GM12878 (cell line): ENCODE results near the gene TUB. TPM values are rescaled to one million over a fixed set of nuclear protein-coding genes. Genes with fewer than 3 reads are reported as not detected.

ENCODE experiments used
- CHD2 ChIP-seq: IDR thresholded peaks from 2 replicates; pipeline ENCODE4 v1.6.1; 2011; ENCODE audit warnings: low read depth, low read length, improper control_type of control experiment, borderline replicate concordance
- IKZF2 ChIP-seq, 2 experiments: fragments of 450-650 bp; IDR thresholded peaks; 2 replicates each; pipeline ENCODE4 v1.6.1; 2017; ENCODE audit warnings: mild to moderate bottlenecking in 2 of 2, moderate library complexity in 2 of 2
- LARP7 ChIP-seq: fragments of 450-650 bp; IDR thresholded peaks from 2 replicates; pipeline ENCODE4 v1.6.1; 2017; ENCODE audit warnings: mild to moderate bottlenecking
- polyA plus RNA-seq, 11 experiments: library from polyadenylated mRNA; depleted of rRNA in 4 of 11; unstranded in 6 of 11; stranded (reverse) in 5 of 11; fragments of >200 nt; fragmentation: Nextera tagmentation in 4 of 11; fragmentation: Illumina TruSeq in 1 of 11; extraction: Ambion mirVana in 4 of 11; extraction: Trizol in 1 of 11; gene quantifications; 1 replicate in 1 of 11; 2 replicates in 10 of 11; pipeline versions ENCODE4 v1.2.1 to v1.2.3, GENCODE V29; 2011 to 2016; ENCODE audit warnings: inconsistent platforms in 2 of 11, missing spikeins in 2 of 11, low read depth in 1 of 11
- total RNA-seq, 4 experiments: library from RNA; depleted of rRNA in 3 of 4; stranded (reverse); fragments of >200 nt in 3 of 4; fragmentation: Illumina TruSeq in 1 of 4; extraction: Trizol in 1 of 4; gene quantifications; 2 replicates each; pipeline versions ENCODE4 v1.2.1 to v1.2.3, GENCODE V29; 2013 to 2021
- TF ChIP-seq, protein P1 (sequence below): fragments of 450-650 bp; IDR thresholded peaks from 2 replicates; pipeline ENCODE4 v1.6.1; 2017; ENCODE audit warnings: mild to moderate bottlenecking, low read depth, inconsistent platforms; ENCODE audit not compliant: poor library complexity, severe bottlenecking
- TF ChIP-seq, protein P2 (sequence below): fragments of 450-650 bp; formaldehyde crosslinking; IDR thresholded peaks from 2 replicates; pipeline ENCODE4 v1.4.0; 2020; ENCODE audit warnings: mild to moderate bottlenecking, moderate library complexity

Gene TUB
- total and polyA plus RNA-seq, 10 of the 15 experiments (the other 5 are each of a cell fraction or from before 2014, with no cell fraction given) = 0.01 to 0.06 (median 0.03) TPM; not detected in 6

DNA sequence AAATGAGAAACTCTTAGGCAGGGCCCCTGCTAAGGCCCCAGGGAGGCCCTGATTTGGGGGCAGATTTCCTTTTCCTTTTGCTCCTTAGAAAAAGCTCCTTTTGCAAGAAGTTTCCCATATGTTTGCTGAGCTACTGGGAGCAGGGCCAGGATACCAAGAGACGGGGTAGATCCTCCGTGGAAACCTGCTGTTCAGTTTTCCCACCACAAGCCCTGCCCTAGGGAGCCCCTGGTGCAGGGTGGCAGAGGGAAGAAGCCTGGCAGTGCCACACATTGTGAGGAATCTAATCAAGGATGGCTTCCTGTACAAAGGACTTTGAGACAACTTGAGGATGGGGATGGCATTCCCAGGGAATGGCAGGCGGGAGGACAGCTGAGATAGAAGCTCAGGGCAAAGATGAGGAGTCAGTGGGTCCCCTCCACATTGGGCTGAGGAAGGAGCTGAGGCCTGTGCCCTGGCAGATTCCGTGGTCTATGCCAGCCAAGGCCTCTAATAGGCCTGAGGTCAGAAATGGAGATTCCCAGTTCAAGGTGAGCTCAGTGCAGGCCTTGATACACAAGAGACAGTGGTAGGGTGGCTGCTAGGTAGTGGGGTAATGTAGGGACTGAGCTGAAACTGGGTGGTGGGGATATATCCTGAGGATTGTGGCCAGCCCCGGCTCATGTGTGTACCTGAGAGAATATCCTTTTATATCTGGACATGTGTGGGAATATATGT lies 15.0 kb downstream of the TUB start (continued):
- TF ChIP-seq, protein P1, sequence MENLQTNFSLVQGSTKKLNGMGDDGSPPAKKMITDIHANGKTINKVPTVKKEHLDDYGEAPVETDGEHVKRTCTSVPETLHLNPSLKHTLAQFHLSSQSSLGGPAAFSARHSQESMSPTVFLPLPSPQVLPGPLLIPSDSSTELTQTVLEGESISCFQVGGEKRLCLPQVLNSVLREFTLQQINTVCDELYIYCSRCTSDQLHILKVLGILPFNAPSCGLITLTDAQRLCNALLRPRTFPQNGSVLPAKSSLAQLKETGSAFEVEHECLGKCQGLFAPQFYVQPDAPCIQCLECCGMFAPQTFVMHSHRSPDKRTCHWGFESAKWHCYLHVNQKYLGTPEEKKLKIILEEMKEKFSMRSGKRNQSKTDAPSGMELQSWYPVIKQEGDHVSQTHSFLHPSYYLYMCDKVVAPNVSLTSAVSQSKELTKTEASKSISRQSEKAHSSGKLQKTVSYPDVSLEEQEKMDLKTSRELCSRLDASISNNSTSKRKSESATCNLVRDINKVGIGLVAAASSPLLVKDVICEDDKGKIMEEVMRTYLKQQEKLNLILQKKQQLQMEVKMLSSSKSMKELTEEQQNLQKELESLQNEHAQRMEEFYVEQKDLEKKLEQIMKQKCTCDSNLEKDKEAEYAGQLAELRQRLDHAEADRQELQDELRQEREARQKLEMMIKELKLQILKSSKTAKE = no peak
- TF ChIP-seq IKZF2 (IDR thresholded peaks at IDR 0.05) (no peak), LARP7 (no peak), CHD2 (no peak)
- TF ChIP-seq, protein P2, sequence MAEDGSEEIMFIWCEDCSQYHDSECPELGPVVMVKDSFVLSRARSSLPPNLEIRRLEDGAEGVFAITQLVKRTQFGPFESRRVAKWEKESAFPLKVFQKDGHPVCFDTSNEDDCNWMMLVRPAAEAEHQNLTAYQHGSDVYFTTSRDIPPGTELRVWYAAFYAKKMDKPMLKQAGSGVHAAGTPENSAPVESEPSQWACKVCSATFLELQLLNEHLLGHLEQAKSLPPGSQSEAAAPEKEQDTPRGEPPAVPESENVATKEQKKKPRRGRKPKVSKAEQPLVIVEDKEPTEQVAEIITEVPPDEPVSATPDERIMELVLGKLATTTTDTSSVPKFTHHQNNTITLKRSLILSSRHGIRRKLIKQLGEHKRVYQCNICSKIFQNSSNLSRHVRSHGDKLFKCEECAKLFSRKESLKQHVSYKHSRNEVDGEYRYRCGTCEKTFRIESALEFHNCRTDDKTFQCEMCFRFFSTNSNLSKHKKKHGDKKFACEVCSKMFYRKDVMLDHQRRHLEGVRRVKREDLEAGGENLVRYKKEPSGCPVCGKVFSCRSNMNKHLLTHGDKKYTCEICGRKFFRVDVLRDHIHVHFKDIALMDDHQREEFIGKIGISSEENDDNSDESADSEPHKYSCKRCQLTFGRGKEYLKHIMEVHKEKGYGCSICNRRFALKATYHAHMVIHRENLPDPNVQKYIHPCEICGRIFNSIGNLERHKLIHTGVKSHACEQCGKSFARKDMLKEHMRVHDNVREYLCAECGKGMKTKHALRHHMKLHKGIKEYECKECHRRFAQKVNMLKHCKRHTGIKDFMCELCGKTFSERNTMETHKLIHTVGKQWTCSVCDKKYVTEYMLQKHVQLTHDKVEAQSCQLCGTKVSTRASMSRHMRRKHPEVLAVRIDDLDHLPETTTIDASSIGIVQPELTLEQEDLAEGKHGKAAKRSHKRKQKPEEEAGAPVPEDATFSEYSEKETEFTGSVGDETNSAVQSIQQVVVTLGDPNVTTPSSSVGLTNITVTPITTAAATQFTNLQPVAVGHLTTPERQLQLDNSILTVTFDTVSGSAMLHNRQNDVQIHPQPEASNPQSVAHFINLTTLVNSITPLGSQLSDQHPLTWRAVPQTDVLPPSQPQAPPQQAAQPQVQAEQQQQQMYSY (CRISPR knock-in tag) = no peak
- TF ChIP-seq, all 136 proteins: peak for 0
